H1 (cell line): ENCODE data around the gene NELL1. TPM values are rescaled to one million over a fixed set of nuclear protein-coding genes. Genes with fewer than 3 reads are reported as not detected.

Experiments used
- ASH2L ChIP-seq: fragments of 200-600, 300-600 bp; sonication (generic); IDR thresholded peaks from one replicate; pipeline ENCODE4 v1.7.1; 2017; ENCODE audit warnings: low read length
- BRCA1 ChIP-seq: IDR thresholded peaks from 2 replicates; pipeline ENCODE4 v1.6.1; 2012; ENCODE audit warnings: low read depth, low read length, improper control_type of control experiment
- CBX5 ChIP-seq: fragments of 300-800, 300-1000 bp; sonication (generic); IDR thresholded peaks from 2 replicates; pipeline ENCODE4 v1.7.1; 2016; ENCODE audit warnings: antibody characterized with exemption, low read length, low read depth
- CHD2 ChIP-seq: IDR thresholded peaks from 2 replicates; pipeline ENCODE4 v1.6.1; 2012; ENCODE audit warnings: low read length, improper control_type of control experiment
- FOSL1 ChIP-seq: IDR thresholded peaks from 2 replicates; pipeline ENCODE4 v1.6.1; 2011; ENCODE audit warnings: mild to moderate bottlenecking, low read depth, low read length, moderate library complexity; ENCODE audit not compliant: insufficient read depth
- SIX5 ChIP-seq: IDR thresholded peaks from 2 replicates; pipeline ENCODE4 v1.6.1; 2011; ENCODE audit warnings: mild to moderate bottlenecking, low read depth, low read length
- SP4 ChIP-seq: IDR thresholded peaks from 2 replicates; pipeline ENCODE4 v1.6.1; 2012; ENCODE audit warnings: low read length, inconsistent platforms
- YY1 ChIP-seq: IDR thresholded peaks from 2 replicates; pipeline ENCODE4 v1.6.1; 2011; ENCODE audit warnings: low read depth, mild to moderate bottlenecking, low read length
- ZNF274 ChIP-seq: IDR thresholded peaks from 2 replicates; pipeline ENCODE4 v1.7.0; 2012; ENCODE audit warnings: low read length, borderline replicate concordance; ENCODE audit errors: extremely low read depth
- polyA plus RNA-seq, 7 experiments: library from polyadenylated mRNA; depleted of rRNA in 3 of 7; stranded (reverse) in 5 of 7; unstranded in 2 of 7; fragments of >200 nt in 5 of 7; fragments of 200-250 nt in 2 of 7; gene quantifications; 1 replicate in 5 of 7; 2 replicates in 1 of 7; 4 replicates in 1 of 7; pipeline versions ENCODE4 v1.2.1 to v1.2.3, GENCODE V29; 2011 to 2013; ENCODE audit warnings: missing spikeins in 2 of 7, mixed read lengths in 2 of 7
- total RNA-seq: library from RNA; stranded (reverse); fragmentation: NEBNext Ultra II Directional; extraction: Animal tissue kit (Norgen Biotek cat#: 25700); gene quantifications from 2 replicates; pipeline ENCODE4 v1.2.1, GENCODE V29; 2021
- TF ChIP-seq, protein P1 (sequence below): fragments of 300-600 bp; sonication (generic); IDR thresholded peaks from 2 replicates; pipeline ENCODE4 v1.7.1; 2012; ENCODE audit warnings: low read length, moderate library complexity, mild to moderate bottlenecking, inconsistent platforms; ENCODE audit not compliant: insufficient replicate concordance
- TF ChIP-seq, protein P2 (sequence below): IDR thresholded peaks from 2 replicates; pipeline ENCODE4 v1.6.1; 2011; ENCODE audit warnings: low read length, improper control_type of control experiment

NELL1 gene
- total and polyA plus RNA-seq, 2 of the 8 experiments (the other 6 are each of a cell fraction or from before 2014, with no cell fraction given) = 0.21 TPM; not detected in 1

DNA sequence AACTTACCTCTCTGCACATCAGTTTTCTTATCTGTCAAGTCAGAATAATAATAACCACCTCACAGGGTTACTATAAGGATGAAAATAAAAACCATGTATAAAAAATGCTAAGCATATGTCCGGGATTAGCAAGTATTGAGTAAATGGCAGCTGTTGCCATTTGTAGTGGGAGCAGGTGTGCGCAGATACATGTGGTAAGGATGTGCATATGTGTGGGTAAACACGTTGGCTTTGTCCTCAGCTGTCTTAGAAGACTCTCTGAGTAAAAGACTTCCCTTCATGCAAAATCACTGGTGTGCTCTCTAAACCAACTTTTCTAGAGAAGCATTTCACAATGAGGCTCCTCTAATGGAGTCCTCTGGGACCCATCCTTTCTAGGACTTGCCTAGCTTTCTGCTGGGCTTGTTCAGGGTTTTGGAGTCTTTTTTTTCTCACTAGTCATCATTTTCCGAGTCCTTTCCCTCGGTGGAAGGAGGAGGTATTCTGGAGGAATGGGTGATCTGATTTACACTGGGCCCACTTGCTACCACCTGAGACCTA is 62.4 kb downstream of the NELL1 start (continued):
- TF ChIP-seq, protein P1, sequence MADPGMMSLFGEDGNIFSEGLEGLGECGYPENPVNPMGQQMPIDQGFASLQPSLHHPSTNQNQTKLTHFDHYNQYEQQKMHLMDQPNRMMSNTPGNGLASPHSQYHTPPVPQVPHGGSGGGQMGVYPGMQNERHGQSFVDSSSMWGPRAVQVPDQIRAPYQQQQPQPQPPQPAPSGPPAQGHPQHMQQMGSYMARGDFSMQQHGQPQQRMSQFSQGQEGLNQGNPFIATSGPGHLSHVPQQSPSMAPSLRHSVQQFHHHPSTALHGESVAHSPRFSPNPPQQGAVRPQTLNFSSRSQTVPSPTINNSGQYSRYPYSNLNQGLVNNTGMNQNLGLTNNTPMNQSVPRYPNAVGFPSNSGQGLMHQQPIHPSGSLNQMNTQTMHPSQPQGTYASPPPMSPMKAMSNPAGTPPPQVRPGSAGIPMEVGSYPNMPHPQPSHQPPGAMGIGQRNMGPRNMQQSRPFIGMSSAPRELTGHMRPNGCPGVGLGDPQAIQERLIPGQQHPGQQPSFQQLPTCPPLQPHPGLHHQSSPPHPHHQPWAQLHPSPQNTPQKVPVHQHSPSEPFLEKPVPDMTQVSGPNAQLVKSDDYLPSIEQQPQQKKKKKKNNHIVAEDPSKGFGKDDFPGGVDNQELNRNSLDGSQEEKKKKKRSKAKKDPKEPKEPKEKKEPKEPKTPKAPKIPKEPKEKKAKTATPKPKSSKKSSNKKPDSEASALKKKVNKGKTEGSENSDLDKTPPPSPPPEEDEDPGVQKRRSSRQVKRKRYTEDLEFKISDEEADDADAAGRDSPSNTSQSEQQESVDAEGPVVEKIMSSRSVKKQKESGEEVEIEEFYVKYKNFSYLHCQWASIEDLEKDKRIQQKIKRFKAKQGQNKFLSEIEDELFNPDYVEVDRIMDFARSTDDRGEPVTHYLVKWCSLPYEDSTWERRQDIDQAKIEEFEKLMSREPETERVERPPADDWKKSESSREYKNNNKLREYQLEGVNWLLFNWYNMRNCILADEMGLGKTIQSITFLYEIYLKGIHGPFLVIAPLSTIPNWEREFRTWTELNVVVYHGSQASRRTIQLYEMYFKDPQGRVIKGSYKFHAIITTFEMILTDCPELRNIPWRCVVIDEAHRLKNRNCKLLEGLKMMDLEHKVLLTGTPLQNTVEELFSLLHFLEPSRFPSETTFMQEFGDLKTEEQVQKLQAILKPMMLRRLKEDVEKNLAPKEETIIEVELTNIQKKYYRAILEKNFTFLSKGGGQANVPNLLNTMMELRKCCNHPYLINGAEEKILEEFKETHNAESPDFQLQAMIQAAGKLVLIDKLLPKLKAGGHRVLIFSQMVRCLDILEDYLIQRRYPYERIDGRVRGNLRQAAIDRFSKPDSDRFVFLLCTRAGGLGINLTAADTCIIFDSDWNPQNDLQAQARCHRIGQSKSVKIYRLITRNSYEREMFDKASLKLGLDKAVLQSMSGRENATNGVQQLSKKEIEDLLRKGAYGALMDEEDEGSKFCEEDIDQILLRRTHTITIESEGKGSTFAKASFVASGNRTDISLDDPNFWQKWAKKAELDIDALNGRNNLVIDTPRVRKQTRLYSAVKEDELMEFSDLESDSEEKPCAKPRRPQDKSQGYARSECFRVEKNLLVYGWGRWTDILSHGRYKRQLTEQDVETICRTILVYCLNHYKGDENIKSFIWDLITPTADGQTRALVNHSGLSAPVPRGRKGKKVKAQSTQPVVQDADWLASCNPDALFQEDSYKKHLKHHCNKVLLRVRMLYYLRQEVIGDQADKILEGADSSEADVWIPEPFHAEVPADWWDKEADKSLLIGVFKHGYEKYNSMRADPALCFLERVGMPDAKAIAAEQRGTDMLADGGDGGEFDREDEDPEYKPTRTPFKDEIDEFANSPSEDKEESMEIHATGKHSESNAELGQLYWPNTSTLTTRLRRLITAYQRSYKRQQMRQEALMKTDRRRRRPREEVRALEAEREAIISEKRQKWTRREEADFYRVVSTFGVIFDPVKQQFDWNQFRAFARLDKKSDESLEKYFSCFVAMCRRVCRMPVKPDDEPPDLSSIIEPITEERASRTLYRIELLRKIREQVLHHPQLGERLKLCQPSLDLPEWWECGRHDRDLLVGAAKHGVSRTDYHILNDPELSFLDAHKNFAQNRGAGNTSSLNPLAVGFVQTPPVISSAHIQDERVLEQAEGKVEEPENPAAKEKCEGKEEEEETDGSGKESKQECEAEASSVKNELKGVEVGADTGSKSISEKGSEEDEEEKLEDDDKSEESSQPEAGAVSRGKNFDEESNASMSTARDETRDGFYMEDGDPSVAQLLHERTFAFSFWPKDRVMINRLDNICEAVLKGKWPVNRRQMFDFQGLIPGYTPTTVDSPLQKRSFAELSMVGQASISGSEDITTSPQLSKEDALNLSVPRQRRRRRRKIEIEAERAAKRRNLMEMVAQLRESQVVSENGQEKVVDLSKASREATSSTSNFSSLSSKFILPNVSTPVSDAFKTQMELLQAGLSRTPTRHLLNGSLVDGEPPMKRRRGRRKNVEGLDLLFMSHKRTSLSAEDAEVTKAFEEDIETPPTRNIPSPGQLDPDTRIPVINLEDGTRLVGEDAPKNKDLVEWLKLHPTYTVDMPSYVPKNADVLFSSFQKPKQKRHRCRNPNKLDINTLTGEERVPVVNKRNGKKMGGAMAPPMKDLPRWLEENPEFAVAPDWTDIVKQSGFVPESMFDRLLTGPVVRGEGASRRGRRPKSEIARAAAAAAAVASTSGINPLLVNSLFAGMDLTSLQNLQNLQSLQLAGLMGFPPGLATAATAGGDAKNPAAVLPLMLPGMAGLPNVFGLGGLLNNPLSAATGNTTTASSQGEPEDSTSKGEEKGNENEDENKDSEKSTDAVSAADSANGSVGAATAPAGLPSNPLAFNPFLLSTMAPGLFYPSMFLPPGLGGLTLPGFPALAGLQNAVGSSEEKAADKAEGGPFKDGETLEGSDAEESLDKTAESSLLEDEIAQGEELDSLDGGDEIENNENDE = no peak
- TF ChIP-seq BRCA1 (no peak), CBX5 (no peak), SP4 (no peak), SIX5 (no peak), ASH2L (no peak), CHD2 (no peak), FOSL1 (no peak), ZNF274 (no peak), YY1 (no peak)
- TF ChIP-seq, protein P2, sequence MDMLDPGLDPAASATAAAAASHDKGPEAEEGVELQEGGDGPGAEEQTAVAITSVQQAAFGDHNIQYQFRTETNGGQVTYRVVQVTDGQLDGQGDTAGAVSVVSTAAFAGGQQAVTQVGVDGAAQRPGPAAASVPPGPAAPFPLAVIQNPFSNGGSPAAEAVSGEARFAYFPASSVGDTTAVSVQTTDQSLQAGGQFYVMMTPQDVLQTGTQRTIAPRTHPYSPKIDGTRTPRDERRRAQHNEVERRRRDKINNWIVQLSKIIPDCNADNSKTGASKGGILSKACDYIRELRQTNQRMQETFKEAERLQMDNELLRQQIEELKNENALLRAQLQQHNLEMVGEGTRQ = no peak
- TF ChIP-seq, all 59 proteins: peak for 0
